Cardiac fibroblast (primary cell): ENCODE measurements around the gene NCL.

Experiments
- DNase-seq, 2 donors: peaks; one replicate each; pipeline versions ENCODE4 v3.0.0 to v3.0.0-alpha.2; 2010; ENCODE audit warnings: low read depth in 2 of 2
- H3K4me3 ChIP-seq, 2 donors: replicated peaks in 1 of 2; 1 replicate in 1 of 2; 2 replicates in 1 of 2; pipeline ENCODE4 v1.5.1; 2011; ENCODE audit warnings: low read depth in 2 of 2, low read length in 2 of 2, mild to moderate bottlenecking in 2 of 2, moderate library complexity in 1 of 2
- CTCF ChIP-seq: IDR thresholded peaks from one replicate; pipeline ENCODE4 v1.5.1; 2011; ENCODE audit warnings: low read depth, mild to moderate bottlenecking, low read length, inconsistent platforms

The NCL gene

GRCh38 chr2:231413921-231414476 lies 50.3 kb downstream of the NCL start:
- TF ChIP-seq CTCF: no peak

GRCh38 chr2:231413456-231413855 lies 50.8 kb downstream of the NCL start:
- no peak overlapping the region for H3K4me3 ChIP-seq
- no peak for TF ChIP-seq CTCF

More at GRCh38 chr2:231413921-231414476, 50.3 kb downstream of the NCL start:
- H3K4me3 ChIP-seq: no peak overlapping the region
- DNase-seq: no peak

DNA sequence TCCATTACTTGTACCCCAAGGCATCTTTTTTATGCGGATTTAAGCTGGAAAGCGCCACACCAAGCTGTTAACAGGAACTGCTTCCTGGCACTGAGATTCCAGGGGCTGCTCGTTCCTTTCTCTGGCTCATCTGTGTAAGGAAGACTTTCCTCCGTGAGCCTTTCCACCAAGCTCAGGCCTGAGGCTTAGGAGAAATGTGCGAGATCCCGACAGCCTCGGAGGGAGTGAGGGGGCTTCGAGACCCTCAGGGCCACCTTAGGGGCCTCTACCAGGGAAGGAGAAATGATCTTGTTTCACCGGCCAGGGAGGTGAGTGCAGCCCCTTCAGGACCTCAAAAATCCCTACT lies 51.7 kb downstream of the NCL start:
- DNase-seq: no peak
- peak overlapping the region; percentile 8 to 77 for H3K4me3 ChIP-seq
- no peak for TF ChIP-seq CTCF

More at GRCh38 chr2:231413456-231413855, 50.8 kb downstream of the NCL start:
- DNase-seq: no peak

DNA sequence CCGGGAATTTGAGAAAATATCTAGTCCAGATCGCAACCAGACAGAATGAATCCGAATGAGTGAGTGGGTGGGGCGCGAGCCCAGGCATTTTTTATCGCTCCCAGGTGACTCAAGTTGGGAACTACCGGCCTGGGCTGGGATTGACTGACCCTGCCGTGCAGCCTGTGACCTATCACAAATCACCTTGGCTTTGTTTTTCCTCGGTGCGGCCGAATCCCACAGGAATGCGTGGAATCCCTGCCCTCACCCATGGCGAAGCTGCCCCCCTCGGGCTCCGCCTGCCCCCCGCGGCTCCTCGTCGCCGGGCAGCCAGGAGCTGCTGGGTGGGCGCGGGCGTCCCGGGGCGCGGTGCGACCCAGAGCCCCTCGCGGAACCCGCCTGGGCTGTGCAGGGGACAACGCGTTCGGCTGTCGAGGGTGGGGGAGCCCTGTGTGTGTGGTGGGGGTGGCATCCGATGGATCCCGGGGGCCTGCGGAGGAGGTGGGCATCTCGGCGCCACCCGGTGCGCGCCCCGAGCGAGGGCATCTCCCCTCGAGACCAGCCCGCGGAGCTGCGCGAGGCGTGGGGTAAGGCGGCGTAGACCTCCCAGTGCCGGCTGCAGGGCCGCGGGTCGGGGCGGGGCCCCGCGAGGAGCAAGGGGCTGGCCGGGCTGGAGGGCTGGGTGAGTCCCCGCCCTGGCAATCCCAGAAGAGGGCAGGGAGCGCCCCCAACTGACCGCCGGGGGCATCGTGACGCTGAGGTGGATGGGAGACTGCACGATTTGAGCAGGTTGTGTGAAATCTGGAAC lies 52.3 kb downstream of the NCL start:
- DNase-seq: peak; percentile 80 to 85
- peak overlapping the region; percentile 56 to 77 for H3K4me3 ChIP-seq
- peak; percentile 89 for TF ChIP-seq CTCF

DNA sequence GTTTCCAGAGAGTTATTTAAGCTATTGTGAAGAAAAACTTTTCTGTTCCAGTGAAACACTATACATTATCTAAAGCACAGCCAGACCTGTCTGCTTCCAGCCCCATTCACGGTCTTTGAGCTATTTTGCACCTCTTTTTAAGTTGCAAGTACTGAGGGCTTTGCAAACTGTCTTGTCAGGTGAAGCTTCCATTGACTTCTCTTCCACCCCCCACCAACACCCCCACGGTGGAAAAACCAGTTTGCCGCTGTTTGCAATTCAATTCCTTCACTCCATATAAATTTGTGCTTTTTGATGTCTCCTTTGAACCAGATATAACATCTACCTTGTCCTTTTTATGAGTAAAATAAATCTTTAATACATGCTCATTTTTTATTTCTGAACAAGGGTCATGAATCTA lies 53.0 kb downstream of the NCL start:
- no peak for DNase-seq
- no peak for TF ChIP-seq CTCF
- no peak overlapping the region for H3K4me3 ChIP-seq

- peak; percentile 49 for TF ChIP-seq CTCF
- no peak overlapping the region for H3K4me3 ChIP-seq
- no peak for DNase-seq
Measured at GRCh38 chr2:231410293-231411004, 53.8 kb downstream of the NCL start.
